NCI-H345 (cell line): ENCODE results near the gene CORO6.
A peak's percentile ranks its signal among the peaks of the same experiment; 100 is the strongest.
"Not testable (repeated sequence)": the region's sequence is repeated elsewhere in the genome, so short reads cannot be mapped to it uniquely, and the experiment has no call there.

ENCODE experiments used
- DNase-seq: peaks from one replicate; lab custom pipeline; 2025; lab: John Stamatoyannopoulos, UW

The CORO6 gene

GRCh38 chr17:29622337-29623282 lies at the start of gene CORO6:
CORO6 (minus strand) TSS chr17:29622912; CDS start chr17:29621421, 1,491 bp downstream.
- peak; percentile 59 for DNase-seq

- no peak for DNase-seq
Observed at GRCh38 chr17:29671661-29672060, 48.9 kb upstream of the CORO6 start.

- no peak for DNase-seq
Observed at GRCh38 chr17:29669266-29669665, 46.6 kb upstream of the CORO6 start.

GRCh38 chr17:29667969-29668368 lies 45.3 kb upstream of the CORO6 start:
- DNase-seq = no peak

GRCh38 chr17:29665481-29665810 lies 42.7 kb upstream of the CORO6 start:
- DNase-seq = no peak

- DNase-seq = no peak
Observed at GRCh38 chr17:29664743-29665480, 42.2 kb upstream of the CORO6 start.

GRCh38 chr17:29663155-29663554 lies 40.4 kb upstream of the CORO6 start:
- DNase-seq = no peak

GRCh38 chr17:29661213-29661612 lies 38.5 kb upstream of the CORO6 start:
- no peak for DNase-seq

- no peak for DNase-seq
Observed at GRCh38 chr17:29659155-29659554, 36.4 kb upstream of the CORO6 start.

GRCh38 chr17:29655323-29655722 lies 32.6 kb upstream of the CORO6 start:
- no peak for DNase-seq

GRCh38 chr17:29653995-29654714 lies 31.4 kb upstream of the CORO6 start:
- DNase-seq = no peak

GRCh38 chr17:29652976-29653375 lies 30.3 kb upstream of the CORO6 start:
- no peak for DNase-seq

GRCh38 chr17:29651913-29652312 lies 29.2 kb upstream of the CORO6 start:
- not testable (repeated sequence) for DNase-seq

- no peak for DNase-seq
Observed at GRCh38 chr17:29650396-29650795, 27.7 kb upstream of the CORO6 start.

- DNase-seq = no peak
Observed at GRCh38 chr17:29649359-29649758, 26.6 kb upstream of the CORO6 start.

GRCh38 chr17:29648005-29648404 lies 25.3 kb upstream of the CORO6 start:
- no peak for DNase-seq

- DNase-seq = no peak
Observed at GRCh38 chr17:29645515-29646051, 22.9 kb upstream of the CORO6 start.

- DNase-seq = no peak
Observed at GRCh38 chr17:29643817-29644160, 21.1 kb upstream of the CORO6 start.

- DNase-seq = no peak
Observed at GRCh38 chr17:29642171-29642611, 19.5 kb upstream of the CORO6 start.

- DNase-seq = no peak
Observed at GRCh38 chr17:29640981-29641642, 18.4 kb upstream of the CORO6 start.

- no peak for DNase-seq
Observed at GRCh38 chr17:29640413-29640812, 17.7 kb upstream of the CORO6 start.

GRCh38 chr17:29633886-29634285 lies 11.2 kb upstream of the CORO6 start:
- DNase-seq = no peak
